NT2/D1 (cell line): Measurements from ENCODE around the gene TRAF2.

Experiments
- SUZ12 ChIP-seq: IDR thresholded peaks from 2 replicates; pipeline ENCODE4 v1.6.1; 2011; ENCODE audit not compliant: insufficient read length, insufficient read depth; ENCODE audit errors: extremely low read depth
- YY1 ChIP-seq: IDR thresholded peaks from 2 replicates; pipeline ENCODE4 v1.6.1; 2011; ENCODE audit not compliant: insufficient read length, insufficient read depth

- TF ChIP-seq SUZ12 (no peak), YY1 (no peak)
Observed at GRCh38 chr9:136900556-136900955, 14.2 kb downstream of the TRAF2 start.
